ENCODE results near the gene TMEM205.

DNA sequence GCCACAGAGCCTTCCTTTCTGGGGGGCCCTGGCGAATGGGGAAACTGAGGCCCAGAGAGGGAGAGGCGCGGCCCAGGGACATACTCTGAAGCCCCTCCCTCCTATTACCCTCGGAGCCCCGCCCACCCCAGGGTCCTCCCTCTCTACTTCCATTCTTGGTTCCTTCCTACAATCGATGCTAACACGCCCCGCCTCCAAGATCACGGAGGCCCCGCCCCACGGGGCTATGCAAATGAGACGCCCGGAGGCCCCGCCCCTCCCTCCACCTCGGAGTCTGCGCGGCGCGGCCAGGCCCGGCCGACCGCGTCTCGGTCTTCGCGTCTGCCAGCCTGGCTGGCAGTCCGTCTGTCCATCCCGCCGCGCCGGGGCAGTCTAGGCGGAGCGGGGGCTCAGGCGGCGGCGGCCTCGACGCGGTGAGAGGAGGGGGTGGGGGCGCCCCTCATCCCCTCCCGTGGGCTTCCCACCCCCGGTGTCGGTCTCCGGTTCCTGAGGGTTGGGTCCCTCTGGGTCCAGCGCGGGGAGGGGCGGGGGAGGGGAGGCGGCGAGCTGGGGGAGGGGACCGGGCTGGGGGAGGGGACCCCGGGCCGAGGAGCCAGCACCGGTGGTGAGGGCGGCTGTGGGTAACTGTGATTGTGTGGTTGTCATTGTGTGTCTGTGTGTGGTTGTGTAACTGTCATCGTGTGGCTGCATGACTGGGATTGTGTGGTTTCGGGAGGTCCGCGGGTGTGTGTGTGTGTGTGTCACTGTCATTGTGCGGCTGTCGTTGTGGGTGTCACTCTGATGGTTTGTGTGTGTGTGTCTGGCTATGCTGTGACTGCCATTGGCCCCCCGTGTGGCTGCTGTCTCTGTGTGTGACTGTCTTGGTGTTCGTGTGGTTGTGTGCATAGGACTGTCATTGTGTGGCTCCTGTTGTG, 9.3 kb upstream of the TMEM205 start, which contains the start of gene PLPPR2:
- TF ChIP-seq, protein P1, sequence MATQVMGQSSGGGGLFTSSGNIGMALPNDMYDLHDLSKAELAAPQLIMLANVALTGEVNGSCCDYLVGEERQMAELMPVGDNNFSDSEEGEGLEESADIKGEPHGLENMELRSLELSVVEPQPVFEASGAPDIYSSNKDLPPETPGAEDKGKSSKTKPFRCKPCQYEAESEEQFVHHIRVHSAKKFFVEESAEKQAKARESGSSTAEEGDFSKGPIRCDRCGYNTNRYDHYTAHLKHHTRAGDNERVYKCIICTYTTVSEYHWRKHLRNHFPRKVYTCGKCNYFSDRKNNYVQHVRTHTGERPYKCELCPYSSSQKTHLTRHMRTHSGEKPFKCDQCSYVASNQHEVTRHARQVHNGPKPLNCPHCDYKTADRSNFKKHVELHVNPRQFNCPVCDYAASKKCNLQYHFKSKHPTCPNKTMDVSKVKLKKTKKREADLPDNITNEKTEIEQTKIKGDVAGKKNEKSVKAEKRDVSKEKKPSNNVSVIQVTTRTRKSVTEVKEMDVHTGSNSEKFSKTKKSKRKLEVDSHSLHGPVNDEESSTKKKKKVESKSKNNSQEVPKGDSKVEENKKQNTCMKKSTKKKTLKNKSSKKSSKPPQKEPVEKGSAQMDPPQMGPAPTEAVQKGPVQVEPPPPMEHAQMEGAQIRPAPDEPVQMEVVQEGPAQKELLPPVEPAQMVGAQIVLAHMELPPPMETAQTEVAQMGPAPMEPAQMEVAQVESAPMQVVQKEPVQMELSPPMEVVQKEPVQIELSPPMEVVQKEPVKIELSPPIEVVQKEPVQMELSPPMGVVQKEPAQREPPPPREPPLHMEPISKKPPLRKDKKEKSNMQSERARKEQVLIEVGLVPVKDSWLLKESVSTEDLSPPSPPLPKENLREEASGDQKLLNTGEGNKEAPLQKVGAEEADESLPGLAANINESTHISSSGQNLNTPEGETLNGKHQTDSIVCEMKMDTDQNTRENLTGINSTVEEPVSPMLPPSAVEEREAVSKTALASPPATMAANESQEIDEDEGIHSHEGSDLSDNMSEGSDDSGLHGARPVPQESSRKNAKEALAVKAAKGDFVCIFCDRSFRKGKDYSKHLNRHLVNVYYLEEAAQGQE (IDR thresholded peaks at IDR 0.05; ENCODE audit: insufficient replicate concordance, low read depth) = no peak
- TF ChIP-seq, protein P2, sequence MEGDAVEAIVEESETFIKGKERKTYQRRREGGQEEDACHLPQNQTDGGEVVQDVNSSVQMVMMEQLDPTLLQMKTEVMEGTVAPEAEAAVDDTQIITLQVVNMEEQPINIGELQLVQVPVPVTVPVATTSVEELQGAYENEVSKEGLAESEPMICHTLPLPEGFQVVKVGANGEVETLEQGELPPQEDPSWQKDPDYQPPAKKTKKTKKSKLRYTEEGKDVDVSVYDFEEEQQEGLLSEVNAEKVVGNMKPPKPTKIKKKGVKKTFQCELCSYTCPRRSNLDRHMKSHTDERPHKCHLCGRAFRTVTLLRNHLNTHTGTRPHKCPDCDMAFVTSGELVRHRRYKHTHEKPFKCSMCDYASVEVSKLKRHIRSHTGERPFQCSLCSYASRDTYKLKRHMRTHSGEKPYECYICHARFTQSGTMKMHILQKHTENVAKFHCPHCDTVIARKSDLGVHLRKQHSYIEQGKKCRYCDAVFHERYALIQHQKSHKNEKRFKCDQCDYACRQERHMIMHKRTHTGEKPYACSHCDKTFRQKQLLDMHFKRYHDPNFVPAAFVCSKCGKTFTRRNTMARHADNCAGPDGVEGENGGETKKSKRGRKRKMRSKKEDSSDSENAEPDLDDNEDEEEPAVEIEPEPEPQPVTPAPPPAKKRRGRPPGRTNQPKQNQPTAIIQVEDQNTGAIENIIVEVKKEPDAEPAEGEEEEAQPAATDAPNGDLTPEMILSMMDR (IDR thresholded peaks at IDR 0.05; ENCODE audit: insufficient read depth, low read length) = no peak

All from HL-60 (cell line).